D721Med (cell line): ENCODE results near the gene KLHDC8A.

Source experiments
- DNase-seq: peaks from one replicate; pipeline ENCODE4 v3.0.0; 2011; ENCODE audit warnings: low spot score; ENCODE audit not compliant: insufficient read length
- FAIRE-seq: peaks from 2 replicates; lab custom pipeline; 2011; peaks lifted over from hg19 to GRCh38; lab: Jason Lieb, UNC
- CTCF ChIP-seq: IDR thresholded peaks from 2 replicates; pipeline ENCODE4 v1.5.1; 2012; ENCODE audit warnings: mild to moderate bottlenecking, control low read depth; ENCODE audit not compliant: insufficient read depth; ENCODE audit errors: missing control alignments

The KLHDC8A gene

DNA sequence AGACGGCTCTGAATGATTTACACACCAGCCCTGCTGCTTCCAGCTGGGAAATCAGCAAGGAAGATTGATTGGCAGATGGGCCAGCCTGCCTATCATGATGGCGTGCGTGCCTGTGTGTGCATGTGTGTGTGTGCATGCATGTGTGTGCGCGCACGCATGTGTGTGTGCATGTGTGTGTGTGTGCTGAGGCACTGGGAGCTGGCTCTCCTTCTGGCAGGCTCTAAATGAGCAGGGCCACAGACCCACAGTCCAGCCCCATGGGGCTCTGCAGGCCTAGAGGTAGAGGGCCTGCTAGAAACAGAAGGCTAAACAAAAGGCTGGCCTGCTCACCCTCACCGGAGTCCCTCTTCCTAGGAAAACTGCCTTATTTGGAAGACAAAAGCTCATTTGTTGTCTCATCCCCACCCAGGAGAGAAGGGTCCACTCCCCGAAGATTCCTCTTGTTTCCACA, 6.0 kb downstream of the KLHDC8A start:
- FAIRE-seq = no peak
- no peak for DNase-seq
- TF ChIP-seq CTCF = no peak

- DNase-seq (no peak), FAIRE-seq (no peak)
- TF ChIP-seq CTCF = no peak
These were observed 6.6 kb downstream of the KLHDC8A start for GRCh38 chr1:205350124-205350523.

GRCh38 chr1:205348554-205349487, 7.9 kb downstream of the KLHDC8A start:
- no peak for TF ChIP-seq CTCF
- FAIRE-seq (peak; percentile 99), DNase-seq (no peak)

GRCh38 chr1:205346956-205347574, 9.7 kb downstream of the KLHDC8A start:
- FAIRE-seq (peak; percentile 25), DNase-seq (no peak)
- TF ChIP-seq CTCF = no peak

DNA sequence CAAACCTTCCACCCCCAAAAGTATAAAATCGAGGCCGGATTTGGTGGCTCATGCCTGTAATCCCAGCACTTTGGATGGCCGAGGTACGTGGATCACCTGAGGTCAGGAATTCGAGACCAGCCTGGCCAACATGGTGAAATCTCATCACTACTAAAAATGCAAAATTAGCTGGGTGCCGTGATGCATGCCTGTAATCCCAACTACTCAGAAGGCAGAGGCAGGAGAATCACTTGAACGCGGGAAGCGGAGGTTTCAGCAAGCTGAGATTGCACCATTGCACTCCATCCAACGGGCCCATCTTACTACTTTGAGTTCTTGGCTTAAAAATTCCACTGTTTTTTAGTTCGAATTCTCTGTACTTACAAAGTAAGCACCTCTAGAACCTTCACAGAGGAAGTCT, 11.0 kb downstream of the KLHDC8A start:
- FAIRE-seq (no peak), DNase-seq (no peak)
- no peak for TF ChIP-seq CTCF

DNA sequence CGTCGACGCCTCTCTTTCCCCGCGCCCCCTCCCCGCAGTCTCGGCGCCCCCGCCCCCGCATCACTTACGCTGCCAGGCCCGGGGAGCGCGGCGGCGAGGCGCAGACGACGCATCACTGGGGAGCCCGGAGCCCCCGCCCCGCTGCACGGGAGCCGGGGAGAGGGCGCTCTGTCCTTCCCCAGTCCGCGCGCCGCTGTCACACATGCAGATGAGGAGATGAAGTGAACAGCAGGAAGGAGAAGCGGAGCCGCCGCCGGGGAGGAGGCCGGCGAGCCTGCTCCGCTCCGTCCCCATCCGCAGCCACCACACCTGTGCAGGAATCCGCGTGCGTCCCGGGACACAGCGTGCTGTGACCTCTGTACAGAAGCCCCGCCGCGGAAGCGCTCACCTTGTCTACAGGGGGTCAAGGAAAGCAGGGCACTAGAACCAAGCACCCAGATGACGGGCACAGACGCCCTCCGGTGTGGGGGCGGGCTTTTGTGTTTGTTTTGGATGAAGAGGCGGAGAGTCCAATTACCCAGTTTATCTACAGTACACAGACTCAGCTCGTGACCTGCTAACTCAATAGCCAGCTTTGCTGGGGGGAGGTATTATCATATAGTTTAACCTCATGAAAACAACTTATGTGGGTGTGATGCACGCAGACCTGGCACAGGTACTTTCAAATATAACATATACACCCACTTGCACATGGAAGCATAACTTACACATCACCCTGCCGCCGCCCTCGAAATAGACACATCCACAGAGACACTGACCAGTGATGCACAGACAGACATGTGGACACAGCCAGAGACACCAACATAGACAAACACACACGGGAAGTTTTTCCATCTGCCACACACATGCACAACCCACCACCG, 12.4 kb downstream of the KLHDC8A start:
- DNase-seq = no peak
- TF ChIP-seq CTCF = no peak
- peak; percentile 71 for FAIRE-seq
